GM19099 (cell line): ENCODE results near the gene MAML3.

Source experiments
- POLR2A ChIP-seq: IDR thresholded peaks from 3 replicates; pipeline ENCODE4 v1.6.1; 2011; ENCODE audit warnings: low read depth; ENCODE audit not compliant: insufficient read length; ENCODE audit errors: extremely low read depth

MAML3 gene

DNA sequence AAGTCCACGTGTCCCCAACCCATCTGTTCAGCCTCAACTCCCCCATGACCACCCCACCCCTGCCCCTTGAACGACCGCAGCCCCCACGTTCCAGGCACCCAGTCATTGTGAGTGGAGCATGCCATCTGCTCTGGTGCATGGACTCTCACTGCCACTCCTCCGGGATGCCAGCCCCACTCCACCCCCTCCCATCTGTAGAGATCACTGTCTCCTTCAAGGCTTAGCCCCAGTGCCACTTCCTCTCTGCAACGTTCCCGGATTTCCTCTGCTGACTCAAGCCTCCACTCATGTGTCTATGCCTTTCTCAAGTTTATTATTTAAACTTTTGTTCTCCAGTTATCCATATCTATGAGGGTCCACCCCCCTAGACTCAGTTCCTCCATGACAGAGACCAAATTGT, 54.0 kb downstream of the MAML3 start:
- TF ChIP-seq POLR2A: no peak

DNA sequence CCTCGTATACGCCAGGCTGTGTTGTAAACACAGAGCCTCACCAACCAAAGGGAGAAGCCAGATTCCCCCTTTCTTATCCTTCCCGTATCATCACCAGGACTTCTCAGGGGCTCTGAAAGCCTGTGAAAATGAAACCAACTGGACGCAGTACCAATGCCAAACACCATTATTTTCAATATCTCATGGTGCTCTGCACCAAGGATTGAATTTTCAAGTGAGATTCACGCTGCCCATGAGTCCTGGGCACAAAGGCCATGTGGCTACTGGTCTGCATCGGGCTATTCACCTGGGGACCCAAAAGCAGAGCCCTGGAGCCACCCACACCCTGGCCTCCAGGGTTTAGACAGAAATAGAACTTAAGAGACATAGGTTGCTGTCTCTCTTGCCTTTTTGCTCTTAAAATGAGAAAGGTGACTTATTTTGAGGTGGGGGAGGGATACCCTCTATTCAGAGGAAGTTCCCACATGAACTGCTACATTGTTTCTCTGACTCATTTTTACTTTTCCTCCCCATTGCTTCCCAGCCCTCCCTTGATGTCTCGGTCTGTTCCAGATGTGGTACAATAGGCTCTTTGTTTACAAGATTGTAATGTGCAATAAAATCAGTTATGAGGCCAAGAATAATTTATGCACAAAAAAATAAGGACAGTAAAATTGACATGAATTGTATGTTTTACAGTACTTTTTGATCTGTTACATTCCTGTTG, 55.4 kb downstream of the MAML3 start:
- TF ChIP-seq POLR2A: no peak

DNA sequence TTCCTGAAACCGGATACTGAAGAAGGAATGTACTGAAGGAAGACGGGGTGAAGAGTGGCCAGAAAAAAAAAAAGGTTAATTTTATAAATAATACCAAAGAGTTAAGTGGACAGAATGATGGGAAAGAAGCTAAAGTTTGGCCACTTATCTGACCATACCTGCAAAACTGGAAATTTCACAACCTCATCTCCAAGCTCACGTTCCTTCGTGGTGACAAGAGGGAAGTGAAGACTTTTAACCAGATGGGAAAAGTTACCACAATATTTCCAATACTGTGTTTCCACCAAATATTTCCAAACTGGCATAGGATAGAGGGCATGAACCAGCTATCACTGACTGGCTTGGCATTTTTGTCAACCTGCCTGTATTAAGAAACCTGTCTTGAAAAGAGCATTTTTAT, 56.4 kb downstream of the MAML3 start:
- no peak for TF ChIP-seq POLR2A

DNA sequence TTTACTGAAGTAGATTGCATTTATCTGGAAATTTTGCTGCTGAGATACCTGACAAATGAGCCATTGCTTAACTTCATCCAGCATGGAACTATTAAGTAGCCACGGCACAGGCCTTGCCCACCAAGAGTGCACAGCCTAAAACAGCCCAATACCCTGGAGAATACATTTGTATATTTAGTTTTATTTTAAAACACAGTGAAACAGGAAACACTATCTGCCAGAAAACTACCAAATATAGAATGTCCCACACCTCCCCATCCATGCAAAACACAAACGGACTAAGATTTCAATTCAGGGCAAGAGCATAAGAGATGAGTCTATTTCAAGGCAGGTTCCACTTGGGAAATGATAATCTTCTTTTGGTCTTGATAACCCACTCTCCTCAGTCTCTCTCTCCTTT, 57.1 kb downstream of the MAML3 start:
- TF ChIP-seq POLR2A: no peak

DNA sequence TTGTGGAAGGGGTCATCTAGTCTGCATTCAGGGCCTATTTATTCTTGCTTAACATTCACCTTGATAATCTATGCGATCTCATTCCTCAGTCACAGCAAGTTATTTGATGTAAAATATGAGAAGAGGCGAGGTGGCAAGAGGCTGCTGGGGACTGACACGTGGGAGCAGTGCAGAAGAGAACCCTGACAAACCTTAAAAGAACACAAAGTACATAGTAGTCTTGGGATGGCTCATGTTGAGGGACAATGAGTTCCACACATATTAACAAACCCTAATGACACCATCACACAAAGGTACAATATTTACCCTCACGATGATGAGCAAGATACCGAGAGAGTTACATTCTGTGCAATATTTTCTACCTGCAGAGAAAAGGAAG, 57.5 kb downstream of the MAML3 start:
- TF ChIP-seq POLR2A: no peak

DNA sequence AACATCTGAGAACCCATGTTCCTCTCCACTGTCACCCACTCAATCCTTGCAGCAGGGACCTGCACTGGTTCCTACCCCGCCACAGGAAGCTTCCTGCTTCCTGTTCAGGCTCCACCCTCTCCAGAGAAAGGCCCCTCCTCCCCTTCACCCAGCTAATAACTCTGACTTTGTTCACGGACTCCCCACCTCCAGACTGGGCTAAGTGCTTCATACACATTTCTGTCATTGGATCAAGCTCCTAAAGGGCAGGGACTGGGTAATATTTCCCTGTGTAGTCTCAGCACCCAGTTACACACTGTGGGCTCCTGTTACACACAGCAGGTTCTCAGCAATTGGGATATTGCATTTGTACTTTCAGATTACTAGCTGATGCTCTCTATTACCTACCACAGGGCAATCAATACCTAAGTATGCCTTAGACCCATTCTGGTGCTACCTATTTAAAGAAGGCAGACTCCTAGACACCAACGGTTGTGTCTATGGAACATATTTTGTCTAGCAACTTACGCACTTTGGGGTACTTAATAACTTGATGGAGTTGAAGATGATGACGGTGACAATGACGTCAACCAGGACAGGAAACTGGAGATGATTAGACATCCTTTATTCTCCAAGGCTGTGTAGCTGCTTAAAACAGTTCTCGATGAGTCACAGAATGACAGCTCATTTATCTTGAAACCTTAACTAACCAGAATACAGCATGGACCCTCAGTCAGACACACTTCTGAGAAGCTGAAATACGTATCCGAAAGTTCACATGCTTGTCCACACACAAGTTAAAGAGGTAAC, 58.1 kb downstream of the MAML3 start:
- TF ChIP-seq POLR2A: no peak

DNA sequence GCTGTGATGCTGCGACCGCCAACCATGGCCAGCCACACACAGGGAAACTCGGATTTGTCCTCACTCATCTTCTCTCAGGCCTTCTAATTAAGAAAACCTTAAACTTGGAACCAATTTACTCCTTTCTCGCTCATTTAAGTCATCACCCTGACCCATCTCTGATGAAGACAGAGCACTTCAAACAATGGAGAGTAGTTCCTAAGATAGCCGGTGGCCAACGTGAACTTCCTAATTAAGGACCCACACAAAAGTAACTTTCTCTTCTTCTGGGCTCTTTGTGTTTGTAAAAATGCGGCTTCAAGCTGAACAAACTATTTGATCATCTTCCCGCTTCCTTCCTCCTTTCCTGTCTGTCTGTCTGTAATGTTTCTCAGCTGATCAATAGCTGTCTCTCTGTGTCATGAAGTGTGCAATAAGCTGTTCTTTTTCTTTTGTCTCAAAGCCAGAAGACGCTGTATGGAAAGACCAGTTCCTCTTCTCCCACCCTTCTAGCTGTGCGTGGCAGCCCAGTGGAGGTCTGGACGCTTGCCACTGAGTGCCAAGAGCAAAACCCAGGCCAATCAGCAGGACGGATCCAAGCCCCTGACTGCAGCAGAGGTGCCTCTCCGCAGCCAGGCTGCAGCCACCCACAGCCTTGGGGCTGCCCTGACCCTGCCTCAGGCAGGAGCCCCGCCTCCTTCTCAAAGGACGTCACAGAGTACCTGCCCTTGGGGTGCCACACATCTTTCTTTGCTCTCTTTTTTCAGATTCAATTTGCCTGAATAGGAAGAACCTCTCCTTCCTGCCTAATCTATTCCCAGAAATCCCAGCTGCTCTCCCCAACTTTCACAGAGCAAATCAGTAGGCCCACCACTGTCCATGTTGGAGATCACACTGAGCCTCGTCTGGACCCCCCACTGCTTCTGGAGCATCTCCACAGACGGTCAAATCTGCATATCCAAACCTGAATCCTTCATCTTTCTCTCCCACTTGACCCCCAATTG, 59.3 kb downstream of the MAML3 start:
- no peak for TF ChIP-seq POLR2A

DNA sequence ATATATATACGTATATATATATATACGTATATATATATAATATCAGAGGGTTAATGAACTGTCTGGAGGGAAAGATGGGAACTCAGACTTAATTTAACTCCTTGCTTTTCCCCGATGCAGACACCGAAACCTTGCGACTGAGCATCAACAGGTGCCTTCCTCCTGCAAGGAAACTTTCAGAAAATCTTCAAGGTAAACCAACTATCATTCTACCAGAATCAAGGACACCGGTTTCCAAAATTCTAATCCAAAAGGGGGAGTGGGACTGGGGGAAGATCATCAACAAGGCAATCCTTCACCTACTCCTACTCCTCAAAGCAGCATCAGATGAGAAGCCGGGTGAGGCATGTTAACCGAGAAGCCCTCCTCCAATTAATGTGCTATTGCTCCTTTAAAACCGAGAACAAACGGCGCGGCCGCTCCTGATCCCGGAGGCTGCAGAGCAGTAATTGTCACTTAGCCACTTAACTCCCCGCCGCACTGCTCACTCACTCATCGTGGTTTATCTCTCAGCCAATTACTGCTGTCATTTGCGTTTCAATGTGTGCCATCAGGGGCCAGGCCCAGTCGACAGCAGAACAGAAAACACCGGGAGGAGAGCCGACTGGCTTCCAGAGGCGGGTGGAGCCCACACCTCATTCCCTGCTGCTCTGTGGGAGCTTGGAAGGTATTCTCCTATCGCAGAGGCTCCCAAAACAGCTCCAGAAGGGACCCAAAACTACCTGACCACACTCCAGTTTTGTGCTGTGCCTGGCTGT, 61.7 kb downstream of the MAML3 start:
- no peak for TF ChIP-seq POLR2A

DNA sequence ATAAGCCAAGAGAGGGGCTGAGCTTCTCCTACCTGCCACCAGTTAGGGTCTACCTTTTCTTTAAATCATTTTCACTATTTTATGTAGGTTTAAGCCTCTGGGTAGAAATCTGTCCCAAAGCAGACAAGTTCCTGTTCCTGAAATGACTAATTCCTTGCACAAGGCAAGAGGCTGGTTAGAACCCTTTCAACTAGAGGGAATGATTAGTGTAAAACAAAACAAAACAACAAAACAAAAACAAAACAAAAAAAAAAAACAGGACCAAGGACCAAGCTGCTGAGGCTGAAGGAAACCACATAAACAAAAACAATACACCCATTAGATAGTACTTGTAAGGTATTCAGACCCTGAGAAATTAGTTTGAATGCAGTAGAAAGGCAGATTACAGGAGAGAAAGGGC, 62.7 kb downstream of the MAML3 start:
- no peak for TF ChIP-seq POLR2A

DNA sequence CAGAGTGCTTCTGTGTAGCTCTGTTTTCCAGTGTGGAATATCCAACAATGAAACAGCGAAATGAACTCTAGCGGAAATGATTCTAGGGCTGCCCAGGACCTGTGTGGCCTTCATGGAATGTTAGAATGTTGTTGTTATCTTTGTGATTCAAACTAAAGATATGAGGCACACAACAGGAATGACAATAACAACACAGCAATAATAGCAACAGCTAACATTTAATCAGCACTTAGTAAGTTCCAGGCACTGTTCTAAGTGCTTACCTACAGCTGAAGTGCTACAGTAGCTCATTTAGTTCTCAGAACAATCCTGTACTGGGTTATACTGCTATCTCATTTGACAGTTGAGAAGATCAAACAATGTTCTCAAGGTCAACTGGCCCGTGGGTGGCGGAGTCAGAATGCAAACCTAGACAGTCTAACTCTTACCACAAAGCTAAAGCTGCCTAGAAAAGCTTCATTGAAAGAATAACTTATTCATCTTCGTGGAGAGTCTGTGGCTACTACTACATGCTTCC, 63.7 kb downstream of the MAML3 start:
- TF ChIP-seq POLR2A: no peak

DNA sequence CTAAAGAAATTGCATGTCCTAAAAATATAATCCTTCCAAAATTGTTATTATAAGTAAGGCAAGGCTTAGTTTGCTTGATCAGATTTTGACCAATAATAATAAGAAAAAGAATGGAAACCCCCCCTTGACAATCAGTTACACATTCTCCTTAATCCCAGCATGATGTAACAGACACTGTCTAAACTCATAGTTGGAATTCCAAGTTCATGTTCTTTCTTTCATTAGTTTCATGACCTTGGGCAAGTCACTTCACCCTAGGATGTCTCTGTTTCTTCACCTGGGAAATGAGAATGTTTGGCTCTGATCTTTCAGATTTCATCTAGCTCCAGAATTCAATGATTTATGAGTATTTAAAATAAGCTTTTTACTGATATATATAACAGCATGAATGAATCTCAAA, 64.8 kb downstream of the MAML3 start:
- TF ChIP-seq POLR2A: no peak

DNA sequence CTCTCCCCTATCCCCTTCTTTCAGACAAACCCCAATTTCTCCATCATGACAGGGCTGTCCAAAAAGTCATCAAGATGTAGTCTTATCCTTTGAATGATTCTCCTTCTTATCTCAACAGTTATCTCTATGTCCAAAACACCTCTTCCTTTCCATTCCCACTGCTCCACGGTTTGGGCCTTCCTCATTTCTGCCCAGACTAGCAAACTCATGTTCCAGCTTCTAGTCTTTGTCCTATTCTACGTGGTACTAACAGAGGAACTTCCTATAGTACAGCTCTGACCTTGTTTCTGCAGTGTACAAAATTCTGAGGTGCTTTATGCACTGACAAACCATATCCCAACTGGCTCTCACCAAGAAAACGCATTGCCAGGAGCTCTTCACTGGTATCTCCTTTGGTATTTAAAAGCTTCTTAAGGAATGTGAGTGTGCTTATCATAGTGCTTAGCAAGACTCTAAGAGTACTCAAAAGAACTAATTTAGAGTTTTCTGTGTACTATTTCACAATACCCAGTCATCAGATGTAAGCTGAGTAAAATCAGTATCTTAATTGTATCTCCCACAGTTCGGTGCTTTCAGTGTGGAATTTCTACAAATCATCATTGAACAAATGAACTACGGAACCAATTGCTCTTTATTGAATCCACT, 65.5 kb downstream of the MAML3 start:
- TF ChIP-seq POLR2A: no peak

DNA sequence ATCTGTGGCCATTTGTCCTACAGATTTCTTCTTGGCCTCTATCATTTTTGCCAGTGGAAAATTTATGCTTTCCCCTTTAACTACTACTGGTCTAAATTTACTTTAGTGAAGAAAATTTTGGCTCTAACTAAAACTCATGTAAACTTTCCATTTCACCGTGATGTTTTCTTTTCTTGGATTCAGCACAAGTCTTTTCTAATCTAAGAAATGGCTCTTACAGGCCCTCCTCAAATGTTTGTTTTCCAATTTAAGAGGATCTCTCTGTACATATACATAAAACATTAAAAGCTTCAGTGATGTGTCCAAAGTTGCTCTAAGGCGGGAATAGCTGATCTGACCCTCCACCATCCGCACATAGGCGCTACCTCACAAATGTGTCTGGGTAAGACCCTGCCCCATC, 68.1 kb downstream of the MAML3 start:
- no peak for TF ChIP-seq POLR2A

DNA sequence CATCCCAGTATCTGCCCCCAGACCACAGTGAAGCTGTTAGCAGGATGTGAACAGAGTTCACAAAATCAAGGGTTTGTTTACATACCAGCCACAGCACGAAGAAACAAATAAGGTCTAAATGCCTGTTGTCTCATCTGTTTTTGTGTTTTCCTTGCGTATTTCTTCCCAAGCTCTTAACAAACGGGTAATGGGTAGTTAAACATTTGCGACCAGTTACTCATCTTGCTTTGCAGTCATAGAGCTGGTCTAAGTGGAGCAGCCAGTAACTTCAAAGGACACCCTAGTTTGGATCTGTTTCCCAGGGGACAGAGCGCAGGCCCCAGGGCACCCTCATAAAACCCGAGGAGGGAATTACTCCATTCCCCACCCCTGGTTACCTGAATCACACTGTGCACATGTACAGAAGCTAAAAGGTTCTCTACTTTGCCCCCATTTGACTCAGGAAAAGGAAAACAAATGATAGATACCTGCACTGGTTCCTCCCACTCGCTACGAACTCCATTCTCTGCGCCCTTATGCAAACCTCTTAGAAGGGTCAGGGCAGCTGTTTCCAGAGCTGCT, 68.8 kb downstream of the MAML3 start:
- TF ChIP-seq POLR2A: no peak
